ENCODE results near the gene PDE4B.

Gene PDE4B

GRCh38 chr1:66365635-66366034 lies 572.9 kb downstream of the PDE4B start:
- peak overlapping the region; percentile 64 for H3K4me2 ChIP-seq (ENCODE audit: low read length)
- H3K4me1 ChIP-seq (ENCODE audit: low read length), result peaks cover 96% of the 10 kb centered on the region
- H3K79me2 ChIP-seq (ENCODE audit: low read length), result peaks cover 78% of the 10 kb centered on the region
- H3K9ac ChIP-seq (ENCODE audit: low read length), result no peak overlapping the region
- H3K4me3 ChIP-seq (ENCODE audit: low read length), result no peak overlapping the region
- no peaks in the 10 kb centered on the region for H4K20me1 ChIP-seq (ENCODE audit: insufficient read depth, low read length)
- TF ChIP-seq CTCF (IDR thresholded peaks at IDR 0.05; ENCODE audit: low read depth, low read length), result no peak
- no peak for TF ChIP-seq EZH2phosphoT487 (IDR thresholded peaks at IDR 0.05; ENCODE audit: low read depth)
- H3K36me3 ChIP-seq (replicated peaks; ENCODE audit: low read depth, low read length), result peaks cover 67% of the 10 kb centered on the region
- H3K9me3 ChIP-seq (ENCODE audit: insufficient read depth, low read length), result no peaks in the 10 kb centered on the region
- no peaks in the 10 kb centered on the region for H3K27me3 ChIP-seq (ENCODE audit: low read depth, low read length)
- no peak overlapping the region for H2AFZ ChIP-seq (ENCODE audit: low read depth, low read length)
- peak overlapping the region; percentile 93 for H3K27ac ChIP-seq (ENCODE audit: low read length)

- Histone ChIP-seq H3K4me1 (ENCODE audit: low read length) (peaks cover 99% of the 10 kb centered on the region), H4K20me1 (ENCODE audit: insufficient read depth, low read length) (no peaks in the 10 kb centered on the region), H3K4me2 (ENCODE audit: low read length) (peak overlapping the region; percentile 29; the same call in 1 of the 2 replicates), H3K27me3 (ENCODE audit: low read depth, low read length) (no peaks in the 10 kb centered on the region), H3K9me3 (ENCODE audit: insufficient read depth, low read length) (no peaks in the 10 kb centered on the region), H3K4me3 (ENCODE audit: low read length) (no peak overlapping the region), H3K36me3 (replicated peaks; ENCODE audit: low read depth, low read length) (peaks cover 68% of the 10 kb centered on the region), H2AFZ (ENCODE audit: low read depth, low read length) (no peak overlapping the region), H3K27ac (ENCODE audit: low read length) (peak overlapping the region; percentile 98), H3K79me2 (ENCODE audit: low read length) (peaks cover 78% of the 10 kb centered on the region), H3K9ac (ENCODE audit: low read length) (peak overlapping the region; percentile 7; the same call in 1 of the 2 replicates)
- TF ChIP-seq EZH2phosphoT487 (IDR thresholded peaks at IDR 0.05; ENCODE audit: low read depth), result no peak
- no peak for TF ChIP-seq CTCF (IDR thresholded peaks at IDR 0.05; ENCODE audit: low read depth, low read length)
Observed at GRCh38 chr1:66366634-66367033, 573.9 kb downstream of the PDE4B start.

GRCh38 chr1:66367369-66367768 lies 574.7 kb downstream of the PDE4B start:
- Histone ChIP-seq H3K27ac (ENCODE audit: low read length) (peak overlapping the region; percentile 98), H3K36me3 (replicated peaks; ENCODE audit: low read depth, low read length) (peaks cover 68% of the 10 kb centered on the region), H3K4me3 (ENCODE audit: low read length) (no peak overlapping the region), H3K27me3 (ENCODE audit: low read depth, low read length) (no peaks in the 10 kb centered on the region), H3K4me1 (ENCODE audit: low read length) (peaks cover 99% of the 10 kb centered on the region), H4K20me1 (ENCODE audit: insufficient read depth, low read length) (no peaks in the 10 kb centered on the region), H3K79me2 (ENCODE audit: low read length) (peaks cover 78% of the 10 kb centered on the region), H3K4me2 (ENCODE audit: low read length) (peak overlapping the region; percentile 29; the same call in 1 of the 2 replicates), H2AFZ (ENCODE audit: low read depth, low read length) (no peak overlapping the region), H3K9ac (ENCODE audit: low read length) (peak overlapping the region; percentile 7; the same call in 1 of the 2 replicates), H3K9me3 (ENCODE audit: insufficient read depth, low read length) (no peaks in the 10 kb centered on the region)
- TF ChIP-seq CTCF (IDR thresholded peaks at IDR 0.05; ENCODE audit: low read depth, low read length) (no peak), EZH2phosphoT487 (IDR thresholded peaks at IDR 0.05; ENCODE audit: low read depth) (no peak)

GRCh38 chr1:66368261-66368660 lies 575.6 kb downstream of the PDE4B start:
- Histone ChIP-seq H3K36me3 (replicated peaks; ENCODE audit: low read depth, low read length) (peaks cover 68% of the 10 kb centered on the region), H3K9ac (ENCODE audit: low read length) (no peak overlapping the region), H3K79me2 (ENCODE audit: low read length) (peaks cover 78% of the 10 kb centered on the region), H3K9me3 (ENCODE audit: insufficient read depth, low read length) (no peaks in the 10 kb centered on the region), H3K4me2 (ENCODE audit: low read length) (no peak overlapping the region), H3K4me3 (ENCODE audit: low read length) (no peak overlapping the region), H4K20me1 (ENCODE audit: insufficient read depth, low read length) (no peaks in the 10 kb centered on the region), H3K4me1 (ENCODE audit: low read length) (peaks cover 99% of the 10 kb centered on the region), H3K27me3 (ENCODE audit: low read depth, low read length) (no peaks in the 10 kb centered on the region), H2AFZ (ENCODE audit: low read depth, low read length) (no peak overlapping the region), H3K27ac (ENCODE audit: low read length) (peak overlapping the region; percentile 98)
- TF ChIP-seq EZH2phosphoT487 (IDR thresholded peaks at IDR 0.05; ENCODE audit: low read depth), result no peak
- no peak for TF ChIP-seq CTCF (IDR thresholded peaks at IDR 0.05; ENCODE audit: low read depth, low read length)
